ENCODE data around the gene LPCAT3.

The LPCAT3 gene

DNA sequence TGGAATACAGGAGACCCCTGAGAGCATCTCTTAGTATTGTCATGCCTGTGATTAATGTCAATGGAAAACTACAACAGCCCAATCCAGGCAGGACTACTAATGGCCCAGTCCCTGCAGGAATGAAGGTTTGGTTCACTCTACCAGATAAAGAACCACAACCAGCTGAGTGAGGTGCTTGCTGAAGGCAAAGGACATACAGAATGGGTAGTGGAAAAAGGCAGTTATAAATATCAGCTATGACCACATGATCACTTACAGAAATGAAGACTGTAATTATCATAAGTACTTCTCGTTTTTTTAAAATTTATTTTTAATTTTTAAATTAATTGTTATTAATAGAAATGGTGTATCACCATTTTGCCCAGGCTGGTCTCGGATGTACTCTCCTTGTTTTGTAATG lies 17.2 kb upstream of the LPCAT3 start:
- Histone ChIP-seq H3K27ac (ENCODE audit: low read depth, low read length) (no peak overlapping the region), H3K36me3 (ENCODE audit: control insufficient read depth, low read length) (no peaks in the 10 kb centered on the region), H3K4me1 (ENCODE audit: control insufficient read depth, low read length) (0 out of 2 replicates have a peak, but pooled peaks cover 2% of the 10 kb centered on the region), H3K4me3 (ENCODE audit: low read length) (no peak overlapping the region), H3K9me2 (replicated peaks; ENCODE audit: control insufficient read depth, low read length) (no peaks in the 10 kb centered on the region), H3K9me3 (ENCODE audit: control insufficient read depth, insufficient read depth, low read length) (no peaks in the 10 kb centered on the region), H3K79me2 (ENCODE audit: control insufficient read depth, low read length) (no peaks in the 10 kb centered on the region), H3K4me2 (ENCODE audit: low read length) (no peak overlapping the region), H3F3A (ENCODE audit: control insufficient read depth, insufficient read depth) (no peaks in the 10 kb centered on the region), H3K27me3 (ENCODE audit: control insufficient read depth, low read length) (peaks cover 9% of the 10 kb centered on the region), H4K20me1 (ENCODE audit: control insufficient read depth, insufficient read depth, low read depth, low read length) (no peaks in the 10 kb centered on the region)
- no peak for TF ChIP-seq EZH2phosphoT487 (IDR thresholded peaks at IDR 0.05; ENCODE audit: borderline replicate concordance, low read length)
- TF ChIP-seq, protein P1, sequence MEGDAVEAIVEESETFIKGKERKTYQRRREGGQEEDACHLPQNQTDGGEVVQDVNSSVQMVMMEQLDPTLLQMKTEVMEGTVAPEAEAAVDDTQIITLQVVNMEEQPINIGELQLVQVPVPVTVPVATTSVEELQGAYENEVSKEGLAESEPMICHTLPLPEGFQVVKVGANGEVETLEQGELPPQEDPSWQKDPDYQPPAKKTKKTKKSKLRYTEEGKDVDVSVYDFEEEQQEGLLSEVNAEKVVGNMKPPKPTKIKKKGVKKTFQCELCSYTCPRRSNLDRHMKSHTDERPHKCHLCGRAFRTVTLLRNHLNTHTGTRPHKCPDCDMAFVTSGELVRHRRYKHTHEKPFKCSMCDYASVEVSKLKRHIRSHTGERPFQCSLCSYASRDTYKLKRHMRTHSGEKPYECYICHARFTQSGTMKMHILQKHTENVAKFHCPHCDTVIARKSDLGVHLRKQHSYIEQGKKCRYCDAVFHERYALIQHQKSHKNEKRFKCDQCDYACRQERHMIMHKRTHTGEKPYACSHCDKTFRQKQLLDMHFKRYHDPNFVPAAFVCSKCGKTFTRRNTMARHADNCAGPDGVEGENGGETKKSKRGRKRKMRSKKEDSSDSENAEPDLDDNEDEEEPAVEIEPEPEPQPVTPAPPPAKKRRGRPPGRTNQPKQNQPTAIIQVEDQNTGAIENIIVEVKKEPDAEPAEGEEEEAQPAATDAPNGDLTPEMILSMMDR (IDR thresholded peaks at IDR 0.05; ENCODE audit: low read depth, low read length, poor library complexity, severe bottlenecking) = no peak

DNA sequence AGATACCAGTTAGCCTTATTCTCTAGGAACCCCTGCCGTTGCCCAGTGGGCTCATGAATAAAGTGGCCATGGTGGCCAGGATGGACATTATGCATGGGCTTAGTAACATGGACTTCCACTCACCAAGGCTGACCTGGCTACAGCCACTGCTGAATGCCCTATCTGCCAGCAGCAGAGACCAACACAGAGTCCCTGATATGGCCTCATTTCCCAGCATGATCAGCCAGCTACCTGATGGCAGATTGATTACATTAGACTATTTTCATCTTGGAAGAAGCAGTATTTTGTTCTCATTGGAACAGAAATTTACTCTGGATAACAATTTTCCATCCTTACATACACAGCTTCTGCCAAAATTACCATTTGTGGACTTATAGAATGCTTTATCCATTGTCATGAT lies 16.2 kb upstream of the LPCAT3 start:
- Histone ChIP-seq H3K27ac (ENCODE audit: low read depth, low read length) (no peak overlapping the region), H3K9me3 (ENCODE audit: control insufficient read depth, insufficient read depth, low read length) (no peaks in the 10 kb centered on the region)

DNA sequence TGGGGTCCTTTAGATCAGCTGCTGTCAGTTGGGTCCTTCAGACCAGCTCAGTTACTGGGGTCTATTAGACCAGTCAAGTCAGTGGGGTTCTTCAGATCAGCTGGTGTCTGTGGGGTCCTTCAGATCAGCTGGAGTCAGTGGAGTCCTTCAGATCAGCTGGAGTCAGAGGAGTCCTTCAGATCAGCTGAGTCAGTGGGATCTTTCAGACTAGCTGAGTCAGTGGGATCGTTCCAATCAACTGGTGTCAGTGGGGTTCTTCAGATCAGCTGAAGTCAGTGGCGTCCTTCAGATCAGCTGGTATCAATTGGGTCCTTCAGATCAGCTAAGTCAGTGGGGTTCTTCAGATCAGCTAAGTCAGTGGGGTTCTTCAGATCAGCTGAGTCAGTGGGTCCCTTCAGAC lies 14.7 kb upstream of the LPCAT3 start:
- no peak overlapping the region for H3K4me2 ChIP-seq (ENCODE audit: low read length)
- H3K9me3 ChIP-seq (ENCODE audit: control insufficient read depth, insufficient read depth, low read length) = no peaks in the 10 kb centered on the region

More for the DNA sequence above, 16.2 kb upstream of the LPCAT3 start:
- Histone ChIP-seq H3K36me3 (ENCODE audit: control insufficient read depth, low read length) (no peaks in the 10 kb centered on the region), H3K4me3 (ENCODE audit: low read length) (no peak overlapping the region), H3K9me2 (replicated peaks; ENCODE audit: control insufficient read depth, low read length) (no peaks in the 10 kb centered on the region), H3F3A (ENCODE audit: control insufficient read depth, insufficient read depth) (no peaks in the 10 kb centered on the region), H3K79me2 (ENCODE audit: control insufficient read depth, low read length) (no peaks in the 10 kb centered on the region), H3K4me1 (ENCODE audit: control insufficient read depth, low read length) (0 out of 2 replicates have a peak, but pooled peaks cover 2% of the 10 kb centered on the region), H4K20me1 (ENCODE audit: control insufficient read depth, insufficient read depth, low read depth, low read length) (no peaks in the 10 kb centered on the region), H3K27me3 (ENCODE audit: control insufficient read depth, low read length) (peaks cover 9% of the 10 kb centered on the region), H3K4me2 (ENCODE audit: low read length) (no peak overlapping the region)
- TF ChIP-seq, protein P1 (IDR thresholded peaks at IDR 0.05; ENCODE audit: low read depth, low read length, poor library complexity, severe bottlenecking) = no peak
- no peak for TF ChIP-seq EZH2phosphoT487 (IDR thresholded peaks at IDR 0.05; ENCODE audit: borderline replicate concordance, low read length)

More for the DNA sequence above, 14.7 kb upstream of the LPCAT3 start:
- H4K20me1 ChIP-seq (ENCODE audit: control insufficient read depth, insufficient read depth, low read depth, low read length) = no peaks in the 10 kb centered on the region
- no peaks in the 10 kb centered on the region for H3K36me3 ChIP-seq (ENCODE audit: control insufficient read depth, low read length)
- no peak overlapping the region for H3K27ac ChIP-seq (ENCODE audit: low read depth, low read length)
- TF ChIP-seq EZH2phosphoT487 (IDR thresholded peaks at IDR 0.05; ENCODE audit: borderline replicate concordance, low read length) = no peak
- TF ChIP-seq, protein P1 (IDR thresholded peaks at IDR 0.05; ENCODE audit: low read depth, low read length, poor library complexity, severe bottlenecking) = no peak
- no peaks in the 10 kb centered on the region for H3K79me2 ChIP-seq (ENCODE audit: control insufficient read depth, low read length)
- H3K27me3 ChIP-seq (ENCODE audit: control insufficient read depth, low read length) = peaks cover 9% of the 10 kb centered on the region
- no peaks in the 10 kb centered on the region for H3K9me2 ChIP-seq (replicated peaks; ENCODE audit: control insufficient read depth, low read length)
- no peak overlapping the region for H3K4me3 ChIP-seq (ENCODE audit: low read length)
- no peaks in the 10 kb centered on the region for H3F3A ChIP-seq (ENCODE audit: control insufficient read depth, insufficient read depth)
- 0 out of 2 replicates have a peak, but pooled peaks cover 2% of the 10 kb centered on the region for H3K4me1 ChIP-seq (ENCODE audit: control insufficient read depth, low read length)

All from DOHH2 (cell line).